ENCODE results near the gene SGMS2.

DNA sequence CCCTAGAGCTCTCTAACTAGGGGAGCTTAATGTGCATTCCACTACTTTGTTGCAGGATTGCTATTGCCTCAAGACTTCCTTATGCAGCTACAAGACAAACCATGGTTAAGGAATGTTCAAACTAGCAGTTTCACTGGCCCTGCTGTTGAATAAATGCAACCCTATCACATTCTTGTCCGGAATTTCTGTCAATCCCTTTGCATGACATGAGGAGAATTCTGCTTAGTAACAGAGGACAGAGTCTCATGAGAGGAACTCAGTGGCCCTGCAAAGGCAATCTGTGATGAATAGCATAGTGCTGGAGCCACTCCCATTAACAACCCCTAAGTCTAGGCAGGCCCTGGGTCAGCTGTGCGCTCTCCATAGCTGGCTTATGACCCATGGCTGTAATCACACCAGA, 30.7 kb upstream of the SGMS2 start:
- no peak for TF ChIP-seq SMC3 (IDR thresholded peaks at IDR 0.05)
- TF ChIP-seq, protein P1, sequence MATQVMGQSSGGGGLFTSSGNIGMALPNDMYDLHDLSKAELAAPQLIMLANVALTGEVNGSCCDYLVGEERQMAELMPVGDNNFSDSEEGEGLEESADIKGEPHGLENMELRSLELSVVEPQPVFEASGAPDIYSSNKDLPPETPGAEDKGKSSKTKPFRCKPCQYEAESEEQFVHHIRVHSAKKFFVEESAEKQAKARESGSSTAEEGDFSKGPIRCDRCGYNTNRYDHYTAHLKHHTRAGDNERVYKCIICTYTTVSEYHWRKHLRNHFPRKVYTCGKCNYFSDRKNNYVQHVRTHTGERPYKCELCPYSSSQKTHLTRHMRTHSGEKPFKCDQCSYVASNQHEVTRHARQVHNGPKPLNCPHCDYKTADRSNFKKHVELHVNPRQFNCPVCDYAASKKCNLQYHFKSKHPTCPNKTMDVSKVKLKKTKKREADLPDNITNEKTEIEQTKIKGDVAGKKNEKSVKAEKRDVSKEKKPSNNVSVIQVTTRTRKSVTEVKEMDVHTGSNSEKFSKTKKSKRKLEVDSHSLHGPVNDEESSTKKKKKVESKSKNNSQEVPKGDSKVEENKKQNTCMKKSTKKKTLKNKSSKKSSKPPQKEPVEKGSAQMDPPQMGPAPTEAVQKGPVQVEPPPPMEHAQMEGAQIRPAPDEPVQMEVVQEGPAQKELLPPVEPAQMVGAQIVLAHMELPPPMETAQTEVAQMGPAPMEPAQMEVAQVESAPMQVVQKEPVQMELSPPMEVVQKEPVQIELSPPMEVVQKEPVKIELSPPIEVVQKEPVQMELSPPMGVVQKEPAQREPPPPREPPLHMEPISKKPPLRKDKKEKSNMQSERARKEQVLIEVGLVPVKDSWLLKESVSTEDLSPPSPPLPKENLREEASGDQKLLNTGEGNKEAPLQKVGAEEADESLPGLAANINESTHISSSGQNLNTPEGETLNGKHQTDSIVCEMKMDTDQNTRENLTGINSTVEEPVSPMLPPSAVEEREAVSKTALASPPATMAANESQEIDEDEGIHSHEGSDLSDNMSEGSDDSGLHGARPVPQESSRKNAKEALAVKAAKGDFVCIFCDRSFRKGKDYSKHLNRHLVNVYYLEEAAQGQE (IDR thresholded peaks at IDR 0.05): no peak
- no peak for TF ChIP-seq JUNB (IDR thresholded peaks at IDR 0.05)
- TF ChIP-seq ZFP36 (IDR thresholded peaks at IDR 0.05; ENCODE audit: borderline replicate concordance, partially characterized antibody): no peak
- TF ChIP-seq, protein P2, sequence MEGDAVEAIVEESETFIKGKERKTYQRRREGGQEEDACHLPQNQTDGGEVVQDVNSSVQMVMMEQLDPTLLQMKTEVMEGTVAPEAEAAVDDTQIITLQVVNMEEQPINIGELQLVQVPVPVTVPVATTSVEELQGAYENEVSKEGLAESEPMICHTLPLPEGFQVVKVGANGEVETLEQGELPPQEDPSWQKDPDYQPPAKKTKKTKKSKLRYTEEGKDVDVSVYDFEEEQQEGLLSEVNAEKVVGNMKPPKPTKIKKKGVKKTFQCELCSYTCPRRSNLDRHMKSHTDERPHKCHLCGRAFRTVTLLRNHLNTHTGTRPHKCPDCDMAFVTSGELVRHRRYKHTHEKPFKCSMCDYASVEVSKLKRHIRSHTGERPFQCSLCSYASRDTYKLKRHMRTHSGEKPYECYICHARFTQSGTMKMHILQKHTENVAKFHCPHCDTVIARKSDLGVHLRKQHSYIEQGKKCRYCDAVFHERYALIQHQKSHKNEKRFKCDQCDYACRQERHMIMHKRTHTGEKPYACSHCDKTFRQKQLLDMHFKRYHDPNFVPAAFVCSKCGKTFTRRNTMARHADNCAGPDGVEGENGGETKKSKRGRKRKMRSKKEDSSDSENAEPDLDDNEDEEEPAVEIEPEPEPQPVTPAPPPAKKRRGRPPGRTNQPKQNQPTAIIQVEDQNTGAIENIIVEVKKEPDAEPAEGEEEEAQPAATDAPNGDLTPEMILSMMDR (IDR thresholded peaks at IDR 0.05): no peak
- no peak for TF ChIP-seq CHD2 (IDR thresholded peaks at IDR 0.05; ENCODE audit: low read length, partially characterized antibody)
- no peak for TF ChIP-seq POLR2A (IDR thresholded peaks at IDR 0.05; ENCODE audit: low read length)
- TF ChIP-seq CBX2 (IDR thresholded peaks at IDR 0.05; ENCODE audit: borderline replicate concordance, low read depth): no peak
- no peak for TF ChIP-seq CEBPB (IDR thresholded peaks at IDR 0.05)

All from A549 (cell line).